GM19351 (cell line): ENCODE data around the gene MTA1.

ENCODE experiments used
- ATAC-seq: cut with Tn5 transposase; IDR thresholded peaks from one replicate; pipeline ENCODE4 v1.9.1; 2021; ENCODE audit warnings: mild to moderate bottlenecking, moderate library complexity; ENCODE audit not compliant: unreplicated experiment

The MTA1 gene

GRCh38 chr14:105386581-105387529 lies 32.8 kb upstream of the MTA1 start:
- no peak for ATAC-seq

- ATAC-seq = no peak
These were observed 32.1 kb upstream of the MTA1 start for GRCh38 chr14:105387530-105387922.

- no peak for ATAC-seq
These were observed 31.3 kb upstream of the MTA1 start for GRCh38 chr14:105388110-105388951.

GRCh38 chr14:105388976-105389375 lies 30.7 kb upstream of the MTA1 start:
- ATAC-seq = no peak

GRCh38 chr14:105389534-105389933 lies 30.1 kb upstream of the MTA1 start:
- ATAC-seq = no peak

GRCh38 chr14:105389976-105390848 lies 29.4 kb upstream of the MTA1 start:
- no peak for ATAC-seq

- ATAC-seq = no peak
These were observed 28.7 kb upstream of the MTA1 start for GRCh38 chr14:105390849-105391500.

- ATAC-seq = no peak
These were observed 28.1 kb upstream of the MTA1 start for GRCh38 chr14:105391541-105391940.

- ATAC-seq = no peak
These were observed 27.2 kb upstream of the MTA1 start for GRCh38 chr14:105392131-105393090.

GRCh38 chr14:105393151-105393550 lies 26.5 kb upstream of the MTA1 start:
- no peak for ATAC-seq

- no peak for ATAC-seq
These were observed 24.7 kb upstream of the MTA1 start for GRCh38 chr14:105394714-105395537.

- ATAC-seq = no peak
These were observed 24.1 kb upstream of the MTA1 start for GRCh38 chr14:105395538-105395854.

GRCh38 chr14:105397350-105397931 lies 22.2 kb upstream of the MTA1 start:
- ATAC-seq = no peak

- ATAC-seq = peak; percentile 71
These were observed 21.4 kb upstream of the MTA1 start, which contains the start of gene TEX22 for GRCh38 chr14:105398044-105398725. Gene TEX22, plus strand, starts transcription at chr14:105398538. Its CDS starts 803 bp downstream, at chr14:105399341.

- ATAC-seq = peak; percentile 46
These were observed 20.7 kb upstream of the MTA1 start for GRCh38 chr14:105398726-105399465.

GRCh38 chr14:105399466-105399775 lies 20.2 kb upstream of the MTA1 start:
- ATAC-seq = no peak

- no peak for ATAC-seq
These were observed 19.6 kb upstream of the MTA1 start for GRCh38 chr14:105400016-105400415.
